H1 (cell line): ENCODE results near the gene DSG4. TPM values are rescaled to one million over a fixed set of nuclear protein-coding genes. Genes with fewer than 3 reads are reported as not detected.

Experiments used
- CTCF ChIA-PET: fragments of 300-600 bp; sonication (Branson Sonifier 250); formaldehyde crosslinking; loops from one replicate; lab custom pipeline; 2021; ENCODE audit not compliant: partially characterized antibody; lab: Charles Lee
- POLR2A ChIA-PET: fragments of 300-600 bp; sonication (Branson Sonifier 250); formaldehyde crosslinking; loops from one replicate; lab custom pipeline; 2021; ENCODE audit warnings: inconsistent platforms; ENCODE audit not compliant: partially characterized antibody; lab: Charles Lee
- DNase-seq, 2 experiments: peaks; one replicate each; pipeline versions ENCODE4 v3.0.0 to v3.0.0-alpha.2; 2010 to 2022; ENCODE audit warnings: low spot score in 2 of 2, low read depth in 1 of 2, mixed read lengths in 1 of 2
- FAIRE-seq: peaks from 2 replicates; lab custom pipeline; 2011; peaks lifted over from hg19 to GRCh38; lab: Jason Lieb, UNC
- H2AFZ ChIP-seq: 2 replicates; pipeline ENCODE4 v1.8.1; 2012; ENCODE audit warnings: low read length, inconsistent platforms
- H2AK5ac ChIP-seq: 2 replicates; pipeline ENCODE4 v1.6.1; 2013; ENCODE audit warnings: low read depth, low read length
- H2BK120ac ChIP-seq: replicated peaks from 2 replicates; pipeline ENCODE3; 2013; ENCODE audit warnings: low read depth, low read length, inconsistent platforms
- H2BK12ac ChIP-seq: 2 replicates; pipeline ENCODE4 v1.6.1; 2013; ENCODE audit warnings: low read depth, low read length
- H2BK15ac ChIP-seq: 2 replicates; pipeline ENCODE4 v1.6.1; 2013; ENCODE audit warnings: low read length
- H2BK20ac ChIP-seq: 2 replicates; pipeline ENCODE4 v1.6.1; 2013; ENCODE audit warnings: low read length
- H2BK5ac ChIP-seq: 2 replicates; pipeline ENCODE4 v1.6.1; 2013; ENCODE audit warnings: low read depth, low read length
- H3K14ac ChIP-seq: 2 replicates; pipeline ENCODE4 v1.6.1; 2013; ENCODE audit warnings: inconsistent platforms; ENCODE audit not compliant: insufficient read length
- H3K18ac ChIP-seq: 2 replicates; pipeline ENCODE4 v1.6.1; 2013; ENCODE audit warnings: low read length; ENCODE audit errors: extremely low read depth
- H3K23ac ChIP-seq: 2 replicates; pipeline ENCODE4 v1.6.1; 2013; ENCODE audit warnings: inconsistent platforms; ENCODE audit not compliant: insufficient read length
- H3K23me2 ChIP-seq: 2 replicates; pipeline ENCODE4 v1.6.1; 2013; ENCODE audit warnings: low read depth, low read length
- H3K27ac ChIP-seq: 2 replicates; pipeline ENCODE4 v1.6.1; 2011; ENCODE audit warnings: low read depth, low read length, inconsistent platforms
- H3K27me3 ChIP-seq, 4 experiments: replicated peaks in 1 of 4; 1 replicate in 1 of 4; 2 replicates in 3 of 4; pipeline versions ENCODE4 v1.6.1 to v1.8.1; 2011 to 2013; ENCODE audit warnings: low read length in 3 of 4, mild to moderate bottlenecking in 3 of 4, inconsistent platforms in 2 of 4, mixed read lengths in 2 of 4, moderate library complexity in 1 of 4; ENCODE audit not compliant: control insufficient read depth in 3 of 4, insufficient read depth in 3 of 4; ENCODE audit errors: extremely low read depth in 1 of 4
- H3K36me3 ChIP-seq, 4 experiments: 2 replicates each; pipeline versions ENCODE4 v1.6.1 to v1.8.1; 2011 to 2013; ENCODE audit warnings: mild to moderate bottlenecking in 4 of 4, low read length in 3 of 4, moderate library complexity in 2 of 4, control low read depth in 1 of 4, inconsistent platforms in 1 of 4; ENCODE audit not compliant: insufficient read depth in 4 of 4, control insufficient read depth in 2 of 4
- H3K4ac ChIP-seq: replicated peaks from 2 replicates; pipeline ENCODE3; 2013; ENCODE audit warnings: low read length, low read depth, mixed read lengths, inconsistent platforms; ENCODE audit not compliant: insufficient read length
- H3K4me1 ChIP-seq, 4 experiments: replicated peaks in 1 of 4; 1 replicate in 1 of 4; 2 replicates in 3 of 4; pipeline versions ENCODE4 v1.6.1 to v1.8.1; 2011 to 2013; ENCODE audit warnings: low read length in 3 of 4, inconsistent platforms in 2 of 4, mixed read lengths in 1 of 4; ENCODE audit not compliant: insufficient read depth in 4 of 4, control insufficient read depth in 3 of 4
- H3K4me2 ChIP-seq, 2 experiments: 2 replicates each; pipeline versions ENCODE4 v1.6.1 to v1.8.1; 2011 to 2013; ENCODE audit warnings: low read depth in 2 of 2, low read length in 2 of 2, control low read depth in 1 of 2, inconsistent platforms in 1 of 2, mild to moderate bottlenecking in 1 of 2; ENCODE audit not compliant: insufficient read depth in 1 of 2
- H3K4me3 ChIP-seq, 4 experiments: fragments of 200-600, 300-600 bp in 1 of 4; sonication (generic), shearing (Covaris generic), sonication (Bioruptor Twin) in 1 of 4; 2 replicates each; pipeline versions ENCODE4 v1.5.1 to v1.8.1; 2011 to 2016; ENCODE audit warnings: low read length in 4 of 4, low read depth in 3 of 4, control low read depth in 2 of 4, inconsistent platforms in 2 of 4, mild to moderate bottlenecking in 2 of 4, mixed read lengths in 1 of 4, moderate library complexity in 1 of 4; ENCODE audit not compliant: insufficient read depth in 2 of 4; ENCODE audit errors: extremely low read depth in 1 of 4
- H3K56ac ChIP-seq: replicated peaks from 2 replicates; pipeline ENCODE3; 2013; ENCODE audit warnings: low read depth, mild to moderate bottlenecking, mixed read lengths, low read length, inconsistent platforms; ENCODE audit not compliant: insufficient read length
- H3K79me1 ChIP-seq: 2 replicates; pipeline ENCODE4 v1.6.1; 2013; ENCODE audit warnings: low read depth, low read length, control low read depth
- H3K79me2 ChIP-seq, 2 experiments: 2 replicates each; pipeline versions ENCODE4 v1.6.1 to v1.8.1; 2012 to 2013; ENCODE audit warnings: low read length in 2 of 2, mild to moderate bottlenecking in 2 of 2, inconsistent platforms in 1 of 2; ENCODE audit not compliant: insufficient read depth in 2 of 2, control insufficient read depth in 1 of 2
- H3K9ac ChIP-seq, 4 experiments: replicated peaks in 1 of 4; 1 replicate in 1 of 4; 2 replicates in 3 of 4; pipeline versions ENCODE4 v1.6.1 to v1.8.1; 2011 to 2013; ENCODE audit warnings: low read depth in 3 of 4, low read length in 3 of 4, control low read depth in 2 of 4, mild to moderate bottlenecking in 2 of 4, moderate library complexity in 2 of 4, inconsistent platforms in 1 of 4; ENCODE audit errors: extremely low read depth in 1 of 4
- H3K9me3 ChIP-seq, 2 experiments: 2 replicates each; pipeline versions ENCODE4 v1.6.1 to v1.8.1; 2012 to 2013; ENCODE audit warnings: mild to moderate bottlenecking in 2 of 2, moderate library complexity in 2 of 2, control low read depth in 1 of 2, inconsistent platforms in 1 of 2, low read depth in 1 of 2, low read length in 1 of 2, mixed read lengths in 1 of 2; ENCODE audit not compliant: insufficient read depth in 2 of 2
- H4K20me1 ChIP-seq, 2 experiments: replicated peaks in 1 of 2; 2 replicates each; pipeline versions ENCODE3 to v1.8.1; 2011 to 2013; ENCODE audit warnings: inconsistent platforms in 2 of 2, low read length in 2 of 2, mild to moderate bottlenecking in 1 of 2; ENCODE audit not compliant: insufficient read depth in 2 of 2, control insufficient read depth in 1 of 2
- H4K5ac ChIP-seq: 2 replicates; pipeline ENCODE4 v1.6.1; 2013; ENCODE audit warnings: low read length, low read depth, mixed read lengths, inconsistent platforms; ENCODE audit not compliant: insufficient read length
- H4K8ac ChIP-seq: 2 replicates; pipeline ENCODE4 v1.8.0; 2013; ENCODE audit warnings: mild to moderate bottlenecking, moderate library complexity, low read length, inconsistent platforms; ENCODE audit not compliant: insufficient read depth; ENCODE audit errors: extremely low read depth
- H4K91ac ChIP-seq: replicated peaks from 2 replicates; pipeline ENCODE3; 2013; ENCODE audit warnings: low read length, mixed read lengths, inconsistent platforms; ENCODE audit not compliant: insufficient read length
- CBX5 ChIP-seq: fragments of 300-800, 300-1000 bp; sonication (generic); IDR thresholded peaks from 2 replicates; pipeline ENCODE4 v1.7.1; 2016; ENCODE audit warnings: antibody characterized with exemption, low read length, low read depth
- CBX8 ChIP-seq: fragments of 300-800, 300-1000 bp; sonication (generic); IDR thresholded peaks from 2 replicates; pipeline ENCODE4 v1.7.1; 2016; ENCODE audit warnings: low read depth, low read length, borderline replicate concordance
- HDAC2 ChIP-seq, 2 experiments: fragments of 300-600 bp in 1 of 2; sonication (generic) in 1 of 2; IDR thresholded peaks; 2 replicates each; pipeline ENCODE4 v1.6.1; 2011 to 2012; ENCODE audit warnings: low read depth in 2 of 2, low read length in 2 of 2, mild to moderate bottlenecking in 2 of 2, moderate library complexity in 2 of 2, borderline replicate concordance in 1 of 2, inconsistent platforms in 1 of 2
- JUN ChIP-seq: IDR thresholded peaks from 2 replicates; pipeline ENCODE4 v1.6.1; 2011; ENCODE audit warnings: low read depth, mild to moderate bottlenecking, improper control_type of control experiment, low read length
- KDM4A ChIP-seq: IDR thresholded peaks from one replicate; pipeline ENCODE4 v1.7.1; 2012; ENCODE audit warnings: low read depth, mild to moderate bottlenecking, moderate library complexity, low read length, inconsistent platforms; ENCODE audit not compliant: severe bottlenecking
- MAX ChIP-seq: IDR thresholded peaks from 2 replicates; pipeline ENCODE4 v1.6.1; 2012; ENCODE audit warnings: inconsistent platforms
- POLR2A ChIP-seq, 2 experiments: IDR thresholded peaks; 1 replicate in 1 of 2; 2 replicates in 1 of 2; pipeline ENCODE4 v1.6.1; 2011; ENCODE audit warnings: low read depth in 2 of 2, low read length in 2 of 2, mild to moderate bottlenecking in 2 of 2; ENCODE audit errors: control extremely low read depth in 1 of 2
- RAD21 ChIP-seq, 2 experiments: IDR thresholded peaks in 1 of 2; conservative IDR thresholded peaks in 1 of 2; 2 replicates each; pipeline ENCODE4 v1.6.1; 2011; ENCODE audit warnings: low read depth in 2 of 2, low read length in 2 of 2, improper control_type of control experiment in 1 of 2, inconsistent platforms in 1 of 2, mild to moderate bottlenecking in 1 of 2, moderate library complexity in 1 of 2
- SAP30 ChIP-seq: fragments of 300-600 bp; sonication (generic); IDR thresholded peaks from 2 replicates; pipeline ENCODE4 v1.7.1; 2012; ENCODE audit warnings: low read length, moderate library complexity, mild to moderate bottlenecking, inconsistent platforms; ENCODE audit not compliant: insufficient read depth, insufficient replicate concordance
- SIX5 ChIP-seq: IDR thresholded peaks from 2 replicates; pipeline ENCODE4 v1.6.1; 2011; ENCODE audit warnings: mild to moderate bottlenecking, low read depth, low read length
- TAF1 ChIP-seq: IDR thresholded peaks from 2 replicates; pipeline ENCODE4 v1.6.1; 2011; ENCODE audit warnings: mild to moderate bottlenecking, low read depth, low read length
- TAF7 ChIP-seq: optimal IDR thresholded peaks from 2 replicates; pipeline ENCODE3; 2011; ENCODE audit warnings: low read depth, mild to moderate bottlenecking, inconsistent platforms, low read length, moderate library complexity, borderline replicate concordance
- TBP ChIP-seq: IDR thresholded peaks from 2 replicates; pipeline ENCODE4 v1.6.1; 2011; ENCODE audit warnings: low read depth, low read length, improper control_type of control experiment
- WGBS, 2 experiments: shearing (Covaris generic) in 1 of 2; methylation state at CpG; one replicate each; pipeline versions ENCODE4 v1.1.6 to v1.1.7; 2013 to 2015; ENCODE audit warnings: low lambda C conversion rate in 2 of 2, mixed read lengths in 2 of 2, inconsistent platforms in 1 of 2, low coverage in 1 of 2, missing lambda C conversion rate in 1 of 2; ENCODE audit not compliant: insufficient replicate concordance in 2 of 2, insufficient coverage in 1 of 2, insufficient read length in 1 of 2; ENCODE audit errors: extremely low coverage in 1 of 2, missing lambda C conversion rate in 1 of 2; 5-methylcytosine and 5-hydroxymethylcytosine counted together
- polyA plus RNA-seq, 7 experiments: library from polyadenylated mRNA; depleted of rRNA in 3 of 7; stranded (reverse) in 5 of 7; unstranded in 2 of 7; fragments of >200 nt in 5 of 7; fragments of 200-250 nt in 2 of 7; gene quantifications; 1 replicate in 5 of 7; 2 replicates in 1 of 7; 4 replicates in 1 of 7; pipeline versions ENCODE4 v1.2.1 to v1.2.3, GENCODE V29; 2011 to 2013; ENCODE audit warnings: missing spikeins in 2 of 7, mixed read lengths in 2 of 7
- total RNA-seq: library from RNA; stranded (reverse); fragmentation: NEBNext Ultra II Directional; extraction: Animal tissue kit (Norgen Biotek cat#: 25700); gene quantifications from 2 replicates; pipeline ENCODE4 v1.2.1, GENCODE V29; 2021

Gene DSG4
- total and polyA plus RNA-seq, 2 of the 8 experiments (the other 6 are each of a cell fraction or from before 2014, with no cell fraction given) = not detected

DNA sequence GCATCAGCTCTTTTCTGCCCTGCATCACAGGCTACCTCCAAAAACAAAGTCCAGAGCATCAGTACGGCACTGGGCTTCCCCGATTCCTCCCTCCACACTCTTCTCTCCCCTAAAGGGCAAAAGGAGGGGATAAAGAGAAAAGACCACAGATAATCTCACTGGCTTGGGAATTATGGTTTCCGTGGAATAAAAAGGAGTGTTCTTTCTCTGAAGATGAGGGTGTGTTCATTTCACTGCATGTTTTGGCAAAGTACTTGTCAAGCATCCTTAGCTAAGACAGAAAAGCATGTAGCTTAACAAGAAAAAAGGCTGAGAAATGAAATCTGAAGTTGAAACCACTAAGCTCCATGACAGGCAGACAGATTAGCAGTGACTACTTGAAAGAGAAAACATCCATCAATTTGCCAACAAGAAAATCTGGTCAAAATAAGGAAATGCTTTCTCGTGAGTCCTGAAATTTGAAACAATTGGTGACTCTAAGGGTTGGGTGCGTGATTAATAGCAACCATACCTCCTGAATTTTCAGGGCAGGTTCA lies 50.4 kb downstream of the DSG4 start:
- Histone ChIP-seq H3K36me3 (no peaks in the 10 kb centered on the region), H2BK20ac (no peak overlapping the region), H3K79me1 (no peaks in the 10 kb centered on the region), H2BK5ac (no peak overlapping the region), H3K4ac (no peak overlapping the region), H2BK15ac (no peak overlapping the region), H3K27me3 (no peaks in the 10 kb centered on the region), H4K5ac (no peak overlapping the region), H3K9me3 (no peaks in the 10 kb centered on the region), H3K18ac (no peak overlapping the region), H3K23ac (no peak overlapping the region), H4K20me1 (no peaks in the 10 kb centered on the region), H2BK12ac (no peak overlapping the region), H3K9ac (no peak overlapping the region), H3K27ac (no peak overlapping the region), H3K56ac (no peak overlapping the region), H4K91ac (no peak overlapping the region), H3K4me2 (no peak overlapping the region), H3K14ac (no peak overlapping the region), H3K23me2 (no peaks in the 10 kb centered on the region), H4K8ac (no peak overlapping the region), H3K4me1 (no peaks in the 10 kb centered on the region), H2BK120ac (no peak overlapping the region), H2AK5ac (no peak overlapping the region), H3K4me3 (no peak overlapping the region), H2AFZ (peak overlapping the region; percentile 63; the same call in 1 of the 2 replicates), H3K79me2 (no peaks in the 10 kb centered on the region)
- WGBS, 2 experiments = 72% methylated on average over 5 of the region's 5 CpGs; no CpG with 5 or more reads in 1 of the 2 experiments
- DNase-seq (no peak), FAIRE-seq (no peak)
- ChIA-PET POLR2A (no interaction called here), CTCF (interaction anchor here (0.7 to 6.1 kb wide), 3 partner anchors 13 to 161 kb away, joined by 3 to 47 read pairs (median 3); no protein-coding TSS in a partner anchor)
- TF ChIP-seq TBP = no peak
- no peak for TF ChIP-seq CBX8
- no peak for TF ChIP-seq KDM4A
- TF ChIP-seq MAX = no peak
- no peak for TF ChIP-seq SIX5
- no peak for TF ChIP-seq HDAC2 (IDR thresholded peaks at IDR 0.05; ENCODE audit: borderline replicate concordance in 1 of 2, low read depth in 2 of 2, low read length in 2 of 2)
- TF ChIP-seq TAF1 = no peak
- no peak for TF ChIP-seq POLR2A (IDR thresholded peaks at IDR 0.05; ENCODE audit: control extremely low read depth in 1 of 2, low read depth in 2 of 2, low read length in 2 of 2)
- no peak for TF ChIP-seq RAD21 (IDR thresholded peaks at IDR 0.05 in 1 of 2, conservative IDR thresholded peaks at IDR 0.05 in 1 of 2; ENCODE audit: low read depth in 2 of 2, low read length in 2 of 2)
- TF ChIP-seq SAP30 = no peak
- TF ChIP-seq TAF7 = no peak
- no peak for TF ChIP-seq CBX5
- no peak for TF ChIP-seq JUN
